HL-60/S4 treated with retinoic acid at 250 ng/mL for 4 days and 3 days (cell line): ENCODE data around the gene UGT1A6.
"Not testable (repeated sequence)": the region's sequence is repeated elsewhere in the genome, so short reads cannot be mapped to it uniquely, and the experiment has no call there.

Experiments used
- in situ Hi-C: fragments of 300-500 bp; cut with MboI; formaldehyde crosslinking; loops from 2 replicates; pipeline ENCODE4 v1.7.0; 2022; ENCODE audit warnings: low sequenced_read_pairs

Gene UGT1A6

DNA sequence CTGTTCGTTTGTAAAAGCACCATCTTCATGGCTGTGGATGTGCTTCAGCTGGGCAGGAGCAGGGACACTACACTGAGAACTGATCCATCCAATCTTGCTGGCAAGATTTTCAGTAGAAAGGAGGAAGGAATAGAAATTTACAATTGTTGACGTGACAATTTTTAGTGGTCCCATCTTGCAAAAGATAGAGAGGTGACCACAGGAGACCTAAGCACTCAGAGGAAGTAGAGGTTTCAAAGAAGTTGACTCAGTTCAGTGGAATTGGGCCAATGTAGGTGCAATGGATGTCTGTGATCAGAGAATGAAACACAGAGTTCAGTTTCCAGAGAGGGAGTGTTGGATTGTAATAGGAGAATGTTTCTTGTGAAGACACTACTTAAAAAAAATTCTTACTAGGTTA, 21.4 kb downstream of the UGT1A6 start:
- in situ Hi-C loops = no loop called here

DNA sequence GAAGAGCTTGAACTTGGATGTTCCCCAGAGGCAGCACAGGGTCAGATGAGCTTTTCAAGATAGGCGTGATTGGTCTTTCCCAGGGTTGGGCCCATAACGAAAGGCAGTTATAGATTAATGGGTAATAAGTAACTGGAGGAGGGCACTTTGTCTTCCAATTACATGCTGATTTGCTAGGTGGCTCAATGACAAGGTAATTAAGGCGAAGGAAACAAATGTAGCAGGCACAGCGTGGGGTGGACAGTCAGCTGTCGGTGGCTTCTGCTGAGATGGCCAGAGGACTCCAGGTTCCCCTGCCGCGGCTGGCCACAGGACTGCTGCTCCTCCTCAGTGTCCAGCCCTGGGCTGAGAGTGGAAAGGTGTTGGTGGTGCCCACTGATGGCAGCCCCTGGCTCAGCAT, 25.9 kb downstream of the UGT1A6 start, which contains the start of gene UGT1A4:
Gene UGT1A4 (plus strand): TSS at position 185 of the 400 bp plus-strand sequence. CDS start 85 bp downstream, at position 270.
- in situ Hi-C loops = no loop called here

DNA sequence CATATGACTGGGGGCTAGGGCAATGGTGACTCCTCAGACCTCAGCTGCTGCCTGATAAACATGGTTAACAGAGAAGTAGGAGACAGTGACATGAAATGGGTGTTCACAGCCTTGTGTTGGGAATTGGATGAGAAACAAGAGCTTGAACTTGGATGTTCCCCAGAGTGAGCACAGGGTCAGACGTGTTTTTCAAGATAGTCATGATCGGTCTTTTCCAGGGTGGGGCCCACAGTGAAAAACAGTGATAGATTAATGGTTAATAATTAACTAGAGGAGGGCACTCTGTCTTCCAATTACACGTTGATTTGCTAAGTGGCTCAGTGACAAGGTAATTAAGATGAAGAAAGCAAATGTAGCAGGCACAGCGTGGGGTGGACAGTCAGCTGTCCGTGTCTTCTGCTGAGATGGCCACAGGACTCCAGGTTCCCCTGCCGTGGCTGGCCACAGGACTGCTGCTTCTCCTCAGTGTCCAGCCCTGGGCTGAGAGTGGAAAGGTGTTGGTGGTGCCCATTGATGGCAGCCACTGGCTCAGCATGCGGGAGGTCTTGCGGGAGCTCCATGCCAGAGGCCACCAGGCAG, 36.1 kb downstream of the UGT1A6 start, which contains the start of gene UGT1A3:
Gene UGT1A3 (plus strand): TSS at position 320 of the 579 bp plus-strand sequence. CDS start 85 bp downstream, at position 405.
- in situ Hi-C loops = no loop called here

DNA sequence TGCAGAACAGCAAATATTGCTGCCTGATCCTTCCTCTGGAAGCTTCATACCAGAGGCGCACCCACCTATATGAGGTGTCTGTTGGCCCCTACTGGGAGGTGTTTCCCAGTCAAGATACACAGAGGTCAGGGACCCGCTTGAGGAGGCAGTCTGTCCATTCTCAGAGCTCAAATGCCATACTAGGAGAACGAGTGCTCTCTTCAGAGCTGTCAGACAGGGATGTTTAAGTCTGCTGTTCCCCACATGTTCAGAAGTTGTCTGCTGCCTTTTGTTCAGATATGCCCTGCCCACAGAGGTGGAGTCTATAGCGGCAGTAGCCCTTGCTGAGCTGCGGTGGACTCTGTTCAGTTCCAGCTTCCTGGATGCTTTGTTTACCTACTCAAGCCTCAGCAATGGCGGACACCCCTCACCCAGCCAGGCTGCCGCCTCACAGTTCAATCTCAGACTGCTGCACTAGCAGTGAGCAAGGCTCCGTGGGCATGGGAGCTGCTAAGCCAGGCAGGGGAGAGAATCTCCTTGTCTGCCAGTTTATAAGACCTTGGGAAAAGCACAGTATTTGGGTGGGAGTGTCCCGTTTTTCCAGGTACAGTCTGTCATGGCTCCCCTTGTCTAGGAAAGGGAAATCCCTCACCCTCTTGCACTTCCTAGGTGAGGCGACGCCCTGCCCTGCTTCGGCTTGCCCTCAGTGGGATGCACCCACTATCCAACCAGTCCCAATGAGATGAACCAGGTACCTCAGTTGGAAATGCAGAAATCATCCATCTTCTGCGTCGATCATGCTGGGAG, 44.4 kb downstream of the UGT1A6 start:
- in situ Hi-C loops = not testable (repeated sequence)

DNA sequence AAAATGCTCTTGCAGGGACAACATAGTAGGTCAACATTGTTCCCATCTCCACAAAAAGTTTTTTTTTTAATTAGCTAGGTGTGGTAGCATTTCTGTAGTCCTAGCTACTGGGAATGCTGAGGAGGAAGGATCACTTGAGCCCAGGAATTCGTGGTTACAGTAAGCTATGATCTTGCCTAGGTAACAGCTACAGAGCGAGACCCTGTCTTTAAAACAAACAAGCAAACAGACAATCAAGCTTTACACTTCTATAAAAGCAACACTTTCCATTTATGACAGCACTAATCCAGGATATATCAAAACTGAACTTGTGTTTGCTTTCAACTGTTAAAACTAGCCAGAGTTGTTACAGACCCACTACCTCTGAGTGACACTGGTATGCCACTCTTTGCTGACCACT, 48.2 kb downstream of the UGT1A6 start:
- in situ Hi-C loops = no loop called here

DNA sequence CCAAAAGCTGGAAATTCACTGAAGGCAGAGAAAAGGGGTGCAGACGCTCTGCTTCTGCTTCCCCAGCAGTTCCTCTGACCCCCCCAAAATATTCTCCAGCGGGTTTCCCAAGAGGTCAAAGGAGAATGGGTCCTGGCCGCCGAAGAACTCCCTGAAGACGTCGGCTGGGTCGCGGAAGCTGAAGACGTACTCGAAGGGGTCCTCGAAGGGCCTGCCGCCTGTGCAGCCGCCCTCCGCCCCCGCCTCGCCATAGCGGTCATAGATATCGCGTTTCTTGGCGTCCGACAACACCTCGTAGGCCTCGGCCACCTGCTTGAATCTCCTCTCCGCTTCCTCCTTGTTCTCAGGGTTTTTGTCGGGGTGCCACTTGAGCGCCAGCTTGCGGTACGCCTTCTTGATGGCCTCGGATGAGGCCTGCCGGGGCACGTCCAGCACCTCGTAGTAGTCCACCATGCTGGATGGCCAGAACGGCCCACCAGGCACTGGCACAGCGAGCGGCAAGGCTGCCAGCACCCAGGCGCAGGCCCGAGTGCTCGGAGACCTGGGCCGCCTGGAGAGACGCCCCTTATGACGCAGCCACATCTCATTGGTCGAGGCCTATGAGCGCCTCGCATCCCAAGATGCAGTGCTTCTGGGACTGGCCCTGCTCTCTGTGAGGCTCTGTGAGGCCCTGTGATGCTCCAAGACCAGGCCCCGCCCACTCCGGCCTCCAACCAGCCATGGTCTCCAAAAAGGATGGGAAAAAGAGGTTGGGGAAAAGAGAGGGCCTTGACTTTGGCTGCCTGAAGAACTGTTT, 51.0 kb downstream of the UGT1A6 start:
- in situ Hi-C loops = no loop called here

DNA sequence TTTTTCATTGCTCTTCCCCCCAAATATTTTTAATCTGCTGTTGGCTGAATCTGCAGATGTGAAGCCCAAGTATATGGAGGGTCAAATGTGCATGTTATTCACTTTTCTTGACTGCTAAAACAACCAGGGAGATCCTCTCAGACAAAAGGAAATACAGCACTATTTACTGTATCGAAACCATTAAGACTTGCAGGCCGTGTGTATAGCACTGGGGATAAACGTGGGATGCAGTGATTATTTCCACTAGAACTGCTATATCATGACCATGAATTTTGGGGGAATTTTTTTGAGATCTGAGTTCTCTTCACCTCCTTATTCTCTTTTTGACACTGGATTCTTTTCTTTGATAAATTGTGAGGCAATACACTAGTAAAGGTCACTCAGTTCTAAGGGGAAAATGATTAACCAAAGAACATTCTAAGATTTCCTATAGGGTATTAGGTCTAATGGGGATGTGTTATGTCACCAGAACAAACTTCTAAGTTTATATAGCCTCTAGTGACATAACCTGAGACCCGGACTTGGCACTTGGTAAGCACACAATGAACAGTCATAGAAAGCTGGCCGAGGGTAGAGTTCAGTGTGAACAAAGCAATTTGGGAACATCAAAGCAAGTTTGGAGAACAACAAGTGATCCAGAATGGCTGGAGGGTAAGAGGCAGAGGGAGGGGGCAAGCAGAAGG, 52.5 kb downstream of the UGT1A6 start:
- in situ Hi-C loops = no loop called here

DNA sequence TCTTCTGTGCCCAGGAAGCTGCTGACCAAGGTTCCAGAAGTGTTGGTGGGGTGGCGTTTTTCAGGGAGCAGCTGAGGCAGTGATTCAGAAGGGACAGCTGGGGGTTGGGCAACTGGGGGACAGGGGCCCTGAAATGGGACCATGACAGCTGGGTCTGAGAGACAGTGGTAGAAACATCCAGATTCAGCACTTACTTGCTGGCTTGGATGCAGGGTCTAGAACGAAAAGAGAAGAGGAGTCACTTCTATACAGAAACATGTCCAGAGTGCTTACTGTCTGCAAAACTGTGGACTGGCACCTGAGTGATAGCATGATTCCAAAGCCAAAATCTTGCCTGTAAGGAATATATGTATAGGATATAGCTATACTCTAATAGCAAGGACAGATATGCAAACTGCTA, 53.1 kb downstream of the UGT1A6 start:
- in situ Hi-C loops = not testable (repeated sequence)

DNA sequence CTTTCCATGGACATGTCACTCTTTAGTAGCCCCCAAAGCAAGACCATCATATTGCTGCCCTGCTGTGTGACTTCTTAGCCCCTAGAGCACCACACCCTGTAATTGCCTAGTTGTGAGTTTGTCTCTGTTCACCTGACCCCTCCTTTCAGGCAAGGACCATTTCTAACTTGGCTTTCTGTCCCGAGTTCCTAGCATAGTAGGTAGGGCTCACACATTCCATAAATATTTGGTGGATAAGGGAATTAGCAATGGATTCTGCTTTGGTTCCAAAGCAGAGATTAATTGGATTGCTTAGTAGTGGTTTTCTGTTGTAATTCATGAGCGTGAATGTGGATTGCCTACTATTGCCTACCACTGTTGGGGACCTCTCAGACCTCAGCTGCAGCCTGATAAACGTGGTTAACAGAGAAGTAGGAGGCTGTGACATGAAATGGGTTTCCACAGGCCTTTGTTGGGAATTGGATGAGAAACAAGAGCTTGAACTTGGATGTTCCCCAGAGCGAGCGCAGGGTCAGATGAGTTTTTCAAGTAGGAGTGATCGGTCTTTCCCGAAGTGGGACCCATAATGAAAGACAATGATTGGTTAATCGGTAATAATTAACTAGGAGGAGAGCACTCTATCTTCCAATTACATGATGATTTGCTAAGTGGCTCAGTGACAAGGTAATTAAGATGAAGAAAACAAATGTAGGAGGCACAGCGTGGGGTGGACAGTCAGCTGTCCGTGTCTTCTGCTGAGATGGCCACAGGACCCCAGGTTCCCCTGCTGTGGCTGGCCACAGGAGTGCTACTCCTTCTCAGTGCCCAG, 54.0 kb downstream of the UGT1A6 start:
- in situ Hi-C loops = no loop called here

DNA sequence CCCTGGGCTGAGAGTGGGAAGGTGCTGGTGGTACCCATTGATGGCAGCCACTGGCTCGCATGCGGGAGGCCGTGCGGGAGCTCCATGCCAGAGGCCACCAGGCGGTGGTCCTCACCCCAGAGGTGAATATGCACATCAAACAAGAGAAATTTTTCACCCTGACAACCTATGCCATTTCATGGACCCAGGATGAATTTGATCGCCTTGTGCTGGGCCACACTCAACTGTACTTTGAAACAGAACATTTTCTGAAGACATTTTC, 54.5 kb downstream of the UGT1A6 start:
- in situ Hi-C loops = no loop called here

DNA sequence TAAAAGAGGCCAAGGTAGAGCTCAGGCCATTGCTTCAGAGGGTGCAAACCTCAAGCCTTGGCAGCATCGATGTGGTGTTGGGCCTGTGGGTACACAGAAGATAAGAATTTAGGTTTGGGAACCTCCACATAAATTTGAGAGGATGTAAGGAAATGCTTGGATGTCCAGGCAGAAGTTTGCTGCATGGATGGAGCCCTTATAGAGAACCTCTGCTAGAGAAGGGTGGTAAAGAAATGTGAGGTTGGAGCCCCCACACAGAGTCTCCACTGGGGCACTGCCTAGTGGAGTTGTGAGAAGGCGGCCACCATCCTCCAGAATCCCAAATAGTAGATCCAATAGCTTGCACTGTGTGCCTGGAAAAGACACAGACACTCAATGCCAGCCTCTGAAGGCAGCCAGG, 58.0 kb downstream of the UGT1A6 start:
- in situ Hi-C loops = not testable (repeated sequence)

DNA sequence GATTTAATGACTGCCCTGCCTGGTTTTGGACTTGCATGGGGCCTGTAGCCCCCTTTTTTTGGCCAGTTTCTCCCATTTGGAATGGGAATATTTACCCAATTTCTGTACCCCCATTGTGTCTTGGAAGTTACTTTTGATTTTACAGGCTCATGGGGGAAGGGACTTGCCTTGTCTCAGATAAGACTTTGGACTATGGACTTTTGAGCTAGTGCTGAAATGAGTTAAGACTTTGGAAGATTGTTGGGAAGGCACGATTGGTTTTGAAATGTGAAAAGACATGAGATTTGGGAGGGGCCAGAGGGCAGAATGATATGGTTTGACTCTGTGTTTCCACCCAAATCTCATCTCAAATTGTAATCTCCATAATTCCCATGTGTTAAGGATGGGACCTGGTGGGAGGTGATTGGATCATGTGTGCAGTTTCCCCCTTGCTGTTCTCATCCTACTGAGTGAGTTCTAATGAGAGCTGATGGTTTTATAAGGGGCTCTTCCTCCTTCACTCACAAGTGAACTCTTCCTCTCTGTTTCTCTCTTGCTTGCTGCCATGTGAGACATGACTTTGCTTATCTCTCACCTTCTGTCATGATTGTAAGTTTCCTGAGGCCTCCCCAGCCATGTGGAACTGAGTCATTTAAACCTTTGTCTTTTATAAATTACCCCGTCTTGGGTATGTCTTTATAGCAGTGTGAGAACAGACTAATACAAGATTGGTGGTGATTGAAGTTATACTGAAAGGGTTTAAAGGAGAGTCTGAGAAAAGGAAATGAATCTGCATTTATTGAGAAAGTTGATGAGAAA, 58.7 kb downstream of the UGT1A6 start:
- in situ Hi-C loops = not testable (repeated sequence)

DNA sequence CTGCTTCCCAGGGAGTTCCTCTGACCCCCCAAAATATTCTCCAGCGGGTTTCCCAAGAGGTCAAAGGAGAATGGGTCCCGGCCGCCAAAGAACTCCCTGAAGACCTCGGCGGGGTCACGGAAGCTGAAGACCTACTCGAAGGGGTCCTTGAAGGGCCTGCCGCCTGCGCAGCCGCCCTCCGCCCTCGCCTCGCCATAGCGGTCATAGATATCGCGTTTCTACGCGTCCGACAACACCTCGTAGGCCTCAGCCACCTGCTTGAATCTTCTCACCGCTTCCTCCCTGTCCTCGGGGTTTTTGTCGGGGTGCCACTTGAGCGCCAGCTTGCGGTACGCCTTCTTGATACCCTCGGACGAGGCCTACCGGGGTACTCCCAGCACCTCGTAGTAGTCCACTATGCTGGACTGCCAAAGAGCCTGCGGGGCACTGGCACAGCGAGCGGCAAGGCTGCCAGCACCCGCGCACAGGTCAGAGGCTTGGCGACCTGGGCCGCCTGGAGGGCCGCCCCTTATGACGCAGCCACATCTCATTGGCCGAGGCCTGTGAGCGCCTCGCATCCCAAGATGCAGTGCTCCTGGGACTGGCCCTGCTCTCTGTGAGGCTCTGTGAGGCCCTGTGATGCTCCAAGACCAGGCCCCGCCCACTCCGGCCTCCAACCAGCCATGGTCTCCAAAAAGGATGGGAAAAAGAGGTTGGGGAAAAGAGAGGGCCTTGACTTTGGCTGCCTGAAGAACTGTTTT, 62.4 kb downstream of the UGT1A6 start:
- in situ Hi-C loops = no loop called here

DNA sequence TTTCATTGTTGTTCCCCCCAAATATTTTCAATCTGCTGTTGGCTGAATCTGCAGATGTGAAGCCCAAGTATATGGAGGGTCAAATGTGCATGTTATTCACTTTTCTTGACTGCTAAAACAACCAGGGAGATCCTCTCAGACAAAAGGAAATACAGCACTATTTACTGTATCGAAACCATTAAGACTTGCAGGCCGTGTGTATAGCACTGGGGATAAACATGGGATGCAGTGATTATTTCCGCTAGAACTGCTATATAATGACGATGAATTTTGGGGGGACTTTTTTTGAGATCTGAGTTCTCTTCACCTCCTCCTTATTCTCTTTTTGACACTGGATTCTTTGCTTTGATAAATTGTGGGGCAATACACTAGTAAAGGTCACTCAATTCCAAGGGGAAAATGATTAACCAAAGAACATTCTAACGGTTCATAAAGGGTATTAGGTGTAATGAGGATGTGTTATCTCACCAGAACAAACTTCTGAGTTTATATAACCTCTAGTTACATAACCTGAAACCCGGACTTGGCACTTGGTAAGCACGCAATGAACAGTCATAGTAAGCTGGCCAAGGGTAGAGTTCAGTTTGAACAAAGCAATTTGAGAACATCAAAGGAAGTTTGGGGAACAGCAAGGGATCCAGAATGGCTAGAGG, 63.9 kb downstream of the UGT1A6 start:
- in situ Hi-C loops = no loop called here

DNA sequence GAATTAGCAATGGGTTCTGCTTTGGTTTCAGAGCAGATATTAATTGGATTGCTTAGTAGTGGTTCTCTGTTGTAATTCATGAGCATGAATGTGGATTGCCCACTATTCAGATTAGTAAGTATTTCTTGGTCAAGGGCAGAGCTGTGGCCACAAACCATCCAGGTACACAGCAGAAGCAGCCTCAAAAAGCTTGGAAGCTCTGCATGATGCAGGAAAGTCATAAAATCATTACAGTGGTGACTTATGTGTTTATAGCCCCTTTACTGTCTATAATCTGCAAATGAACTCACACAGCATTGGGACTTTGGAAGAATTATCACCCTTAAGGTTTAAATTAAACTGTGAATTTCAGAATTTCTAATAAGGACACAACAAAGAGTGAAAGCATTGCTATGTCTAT, 65.5 kb downstream of the UGT1A6 start:
- in situ Hi-C loops = no loop called here

DNA sequence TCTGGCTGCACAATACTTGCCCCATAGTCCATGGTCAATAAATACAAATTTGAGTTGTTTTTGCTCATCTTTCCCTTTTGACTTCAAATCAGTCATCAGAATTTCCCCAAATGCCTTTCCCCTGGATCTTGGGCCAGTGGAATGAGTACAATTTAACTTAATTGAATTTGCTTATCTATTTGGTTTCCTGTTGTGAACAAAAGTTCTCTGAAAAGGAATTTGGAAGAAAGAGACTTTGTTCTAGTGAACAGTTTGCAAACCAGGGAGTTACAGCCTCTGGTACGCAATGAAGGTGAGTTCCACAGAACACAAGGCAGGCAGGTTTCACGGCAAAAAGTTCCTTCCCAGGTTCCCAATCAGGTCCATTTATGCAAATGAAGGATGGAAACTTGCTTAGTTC, 66.2 kb downstream of the UGT1A6 start:
- in situ Hi-C loops = no loop called here

DNA sequence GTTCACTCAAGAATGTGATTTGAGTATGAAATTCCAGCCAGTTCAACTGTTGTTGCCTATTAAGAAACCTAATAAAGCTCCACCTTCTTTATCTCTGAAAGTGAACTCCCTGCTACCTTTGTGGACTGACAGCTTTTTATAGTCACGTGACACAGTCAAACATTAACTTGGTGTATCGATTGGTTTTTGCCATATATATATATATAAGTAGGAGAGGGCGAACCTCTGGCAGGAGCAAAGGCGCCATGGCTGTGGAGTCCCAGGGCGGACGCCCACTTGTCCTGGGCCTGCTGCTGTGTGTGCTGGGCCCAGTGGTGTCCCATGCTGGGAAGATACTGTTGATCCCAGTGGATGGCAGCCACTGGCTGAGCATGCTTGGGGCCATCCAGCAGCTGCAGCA, 67.4 kb downstream of the UGT1A6 start, which contains the start of gene UGT1A1:
Gene UGT1A1 (plus strand): TSS at position 228 of the 400 bp plus-strand sequence. CDS start 18 bp downstream, at position 246.
- in situ Hi-C loops = no loop called here

DNA sequence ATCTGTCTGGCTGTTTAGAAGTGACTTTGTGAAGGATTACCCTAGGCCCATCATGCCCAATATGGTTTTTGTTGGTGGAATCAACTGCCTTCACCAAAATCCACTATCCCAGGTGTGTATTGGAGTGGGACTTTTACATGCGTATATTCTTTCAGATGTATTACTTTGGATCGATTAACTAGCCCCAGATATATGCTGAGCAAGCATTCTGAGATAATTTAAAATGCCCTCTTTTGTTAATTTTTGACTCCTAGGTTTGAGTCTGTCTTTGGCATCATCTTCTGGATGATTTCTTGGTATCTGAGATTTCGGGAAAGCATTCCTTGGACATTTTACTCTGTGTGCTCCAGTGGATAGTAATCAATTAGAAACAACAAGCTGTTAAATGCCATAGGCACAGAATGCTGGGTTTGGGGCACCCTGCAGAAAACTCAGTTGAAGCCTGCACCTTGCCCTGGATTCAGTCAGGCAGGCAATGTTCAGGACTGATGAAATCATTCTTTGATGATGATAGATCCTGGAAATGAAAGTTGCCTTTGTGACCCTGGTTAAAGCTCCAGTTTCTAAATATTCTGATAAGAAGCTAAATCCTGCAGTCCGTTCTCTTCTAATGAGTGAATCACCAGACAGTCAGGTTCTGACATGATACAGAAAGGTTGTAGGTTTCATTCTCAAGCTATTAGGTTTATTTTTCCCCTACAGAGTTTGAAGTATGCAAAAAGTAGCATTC, 68.5 kb downstream of the UGT1A6 start:
- in situ Hi-C loops = no loop called here
